GM19043 (cell line): ENCODE measurements around the gene ZFP90.

Source experiments
- ATAC-seq: cut with Tn5 transposase; IDR thresholded peaks from one replicate; pipeline ENCODE4 v1.9.1; 2021; ENCODE audit warnings: low read depth; ENCODE audit not compliant: unreplicated experiment

Gene ZFP90

GRCh38 chr16:68574479-68574878 is 35.4 kb downstream of the ZFP90 start:
- ATAC-seq, result no peak

DNA sequence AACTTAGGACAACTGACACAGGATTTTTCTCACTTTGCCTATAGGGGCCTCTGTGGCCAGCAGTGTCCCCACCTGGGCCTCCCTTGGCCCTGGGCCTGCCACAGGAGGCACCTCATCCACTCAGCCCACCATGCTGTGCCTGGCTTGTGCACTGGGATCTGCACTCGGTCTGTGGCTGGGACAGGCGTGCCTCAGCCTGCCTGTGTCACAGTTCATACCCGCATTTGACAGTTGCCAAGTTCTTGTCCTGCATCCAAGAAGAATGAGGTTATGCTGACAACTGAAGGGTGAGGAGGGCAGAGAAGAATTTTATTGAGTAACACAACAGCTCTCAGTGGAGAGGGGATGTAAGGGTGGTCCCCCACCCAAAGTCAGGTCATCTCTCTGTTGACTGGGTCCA is 36.0 kb downstream of the ZFP90 start:
- no peak for ATAC-seq

GRCh38 chr16:68577352-68577853 is 38.3 kb downstream of the ZFP90 start:
- no peak for ATAC-seq

DNA sequence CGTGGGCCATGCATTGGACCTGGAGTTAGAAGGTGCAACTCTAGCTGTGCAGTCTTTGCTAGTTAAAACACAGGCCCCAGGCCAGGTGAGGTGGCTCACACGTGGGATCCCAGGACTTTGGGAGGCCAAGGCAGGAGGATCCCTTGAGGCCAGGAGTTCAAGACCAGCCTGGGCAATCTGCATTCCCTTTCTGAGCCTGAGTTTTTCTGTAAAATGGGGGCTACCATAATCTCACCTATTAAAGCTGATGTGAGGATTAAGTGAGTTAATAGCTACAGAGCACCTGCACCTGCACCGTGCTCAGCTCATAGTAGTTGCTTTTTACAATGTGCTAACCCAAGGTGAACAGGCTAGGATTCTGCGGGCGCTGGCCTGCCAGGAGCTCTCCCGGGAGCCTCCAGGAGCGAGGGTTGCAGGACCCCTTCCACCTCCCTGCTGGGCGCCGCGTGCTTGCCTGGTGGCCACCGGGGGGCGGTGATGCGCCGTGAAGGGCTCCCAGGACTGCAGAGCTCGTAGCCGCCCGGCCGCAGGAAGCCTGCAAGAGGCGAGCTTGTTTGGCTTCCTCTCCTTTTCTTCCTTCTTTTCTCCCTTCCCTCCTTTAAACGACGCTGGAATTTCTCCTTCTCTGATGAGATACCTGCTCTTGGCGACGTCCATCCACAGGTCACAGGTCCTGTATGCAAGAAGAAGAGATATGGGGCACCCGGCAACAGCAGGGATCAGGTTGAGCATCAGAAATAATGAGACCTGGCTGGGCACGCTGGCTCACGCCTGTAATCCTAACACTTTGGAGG is 51.3 kb downstream of the ZFP90 start:
- no peak for ATAC-seq

DNA sequence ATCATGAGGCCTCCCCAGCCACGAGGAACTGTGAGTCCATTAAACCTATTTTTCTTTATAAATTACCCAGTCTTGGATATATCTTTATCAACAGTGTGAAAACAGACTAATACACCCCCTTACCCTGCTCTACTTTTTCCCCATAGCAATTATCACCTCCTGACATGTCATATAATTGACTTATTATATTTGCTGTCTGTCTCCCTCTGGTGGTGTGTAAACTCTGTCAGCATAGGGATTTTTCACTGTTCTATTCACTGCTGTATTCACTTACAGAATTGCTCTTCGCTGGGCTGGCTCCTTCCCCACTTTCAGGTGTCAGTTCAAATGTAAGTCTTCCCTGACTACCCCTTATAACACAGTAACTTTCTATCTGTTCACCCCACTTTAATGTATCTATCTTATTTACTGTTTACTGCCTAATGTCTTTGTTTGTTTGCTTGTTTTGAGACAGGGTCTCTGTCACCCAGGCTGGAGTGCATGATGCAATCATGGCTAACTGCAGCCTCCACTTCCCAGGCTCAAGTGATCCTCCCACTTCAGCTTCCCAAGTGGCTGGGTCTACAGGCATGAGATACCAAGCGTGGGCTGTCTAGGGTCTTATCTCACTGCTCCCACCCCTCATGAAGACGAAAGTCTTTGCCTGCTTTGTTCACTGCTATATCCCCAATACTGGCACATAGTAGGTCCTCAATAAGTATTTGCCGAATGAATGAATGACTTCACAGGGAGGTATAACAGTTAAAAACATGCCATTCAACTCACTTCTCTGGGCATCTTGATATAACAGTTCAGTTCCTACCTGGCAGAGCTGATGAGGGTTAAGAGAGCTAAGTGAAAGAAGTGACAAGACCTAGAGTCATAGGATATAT is 53.6 kb downstream of the ZFP90 start:
- ATAC-seq, result no peak

GRCh38 chr16:68596266-68596665 is 57.2 kb downstream of the ZFP90 start:
- no peak for ATAC-seq

DNA sequence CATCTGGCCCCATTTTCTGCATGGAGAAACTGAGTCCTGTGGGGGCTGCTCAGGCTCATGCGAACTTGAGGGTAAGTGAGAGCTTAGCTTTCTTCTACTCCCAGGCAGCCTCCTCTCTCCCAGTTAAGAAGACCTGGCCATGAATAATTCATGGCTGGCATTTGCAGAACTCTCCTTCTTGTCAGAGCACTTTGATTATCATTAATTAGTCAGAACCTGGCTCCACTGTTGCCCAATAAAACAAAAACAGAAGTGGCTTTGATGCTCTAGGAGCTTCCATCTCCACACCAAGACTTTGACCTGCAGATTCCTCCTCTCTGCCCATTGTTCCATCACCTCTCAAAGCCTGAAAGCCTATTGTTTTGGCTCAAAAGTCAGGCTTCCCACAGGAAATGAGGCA is 60.5 kb downstream of the ZFP90 start:
- ATAC-seq, result no peak

DNA sequence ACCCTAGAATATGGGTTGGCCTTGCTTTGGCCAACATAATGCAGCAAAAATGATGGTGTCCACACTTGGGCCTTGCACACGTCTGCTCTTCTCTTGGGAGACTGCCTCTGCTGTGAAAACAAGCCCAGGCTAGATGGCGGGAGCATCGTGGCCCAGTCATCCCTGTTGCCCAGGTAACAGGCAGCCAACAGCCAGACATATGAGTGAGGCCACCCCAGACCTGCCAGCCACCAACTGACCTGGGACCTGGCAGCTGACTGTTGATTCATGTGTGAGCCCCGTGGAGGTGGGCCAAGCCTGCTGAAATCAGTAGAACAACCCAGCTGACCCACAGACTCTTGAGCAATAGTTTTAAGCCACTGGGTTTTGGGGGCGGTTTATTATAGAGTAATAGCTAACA is 66.7 kb downstream of the ZFP90 start:
- no peak for ATAC-seq

DNA sequence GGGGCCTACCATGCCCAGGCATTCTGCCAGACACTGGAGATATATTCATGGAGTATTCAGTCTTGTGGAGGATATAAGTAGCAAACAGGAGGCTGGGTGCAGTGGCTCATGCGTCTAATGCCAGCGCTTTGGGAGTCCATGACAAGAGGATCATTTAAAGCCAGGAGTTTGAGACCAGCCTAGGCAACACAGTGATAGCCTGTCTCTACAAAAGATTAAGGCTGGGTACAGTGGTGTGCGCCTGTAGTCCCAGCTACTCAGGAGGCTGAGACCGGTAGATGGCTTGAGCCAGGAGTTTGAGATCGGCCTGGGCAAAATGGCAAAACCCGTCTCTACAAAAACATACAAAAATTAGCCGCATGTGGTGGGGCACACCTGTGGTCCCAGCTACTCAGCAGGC is 68.4 kb downstream of the ZFP90 start:
- no peak for ATAC-seq

GRCh38 chr16:68608330-68608729 is 69.2 kb downstream of the ZFP90 start:
- no peak for ATAC-seq

- ATAC-seq, result no peak
Observed at GRCh38 chr16:68612996-68613395, 73.9 kb downstream of the ZFP90 start.

DNA sequence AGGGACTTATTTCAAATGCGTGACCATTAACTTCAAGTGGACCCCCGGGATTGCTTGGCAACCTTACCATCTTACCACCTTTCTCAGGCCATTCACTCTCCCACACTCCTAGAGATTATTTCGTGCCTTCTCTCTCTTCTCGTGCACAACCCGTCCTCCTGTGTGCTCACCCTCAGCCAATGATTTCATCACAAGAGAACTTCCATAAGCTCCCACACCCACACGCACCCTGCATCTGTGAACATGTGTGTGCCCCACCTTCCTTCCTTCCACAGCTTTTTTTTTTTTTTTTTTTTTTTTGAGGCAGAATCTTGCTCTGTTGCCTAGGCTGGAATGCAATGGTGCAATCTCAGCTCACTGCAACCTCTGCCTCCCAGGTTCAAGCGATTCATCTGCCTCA is 78.6 kb downstream of the ZFP90 start:
- ATAC-seq, result no peak
